D721Med (cell line): ENCODE data around the gene CEBPG.

Experiments used
- DNase-seq: peaks from one replicate; pipeline ENCODE4 v3.0.0; 2011; ENCODE audit warnings: low spot score; ENCODE audit not compliant: insufficient read length
- FAIRE-seq: peaks from 2 replicates; lab custom pipeline; 2011; peaks lifted over from hg19 to GRCh38; lab: Jason Lieb, UNC
- TF ChIP-seq, protein P1 (sequence below): IDR thresholded peaks from 2 replicates; pipeline ENCODE4 v1.5.1; 2012; ENCODE audit warnings: mild to moderate bottlenecking, control low read depth; ENCODE audit not compliant: insufficient read depth; ENCODE audit errors: missing control alignments

CEBPG gene

DNA sequence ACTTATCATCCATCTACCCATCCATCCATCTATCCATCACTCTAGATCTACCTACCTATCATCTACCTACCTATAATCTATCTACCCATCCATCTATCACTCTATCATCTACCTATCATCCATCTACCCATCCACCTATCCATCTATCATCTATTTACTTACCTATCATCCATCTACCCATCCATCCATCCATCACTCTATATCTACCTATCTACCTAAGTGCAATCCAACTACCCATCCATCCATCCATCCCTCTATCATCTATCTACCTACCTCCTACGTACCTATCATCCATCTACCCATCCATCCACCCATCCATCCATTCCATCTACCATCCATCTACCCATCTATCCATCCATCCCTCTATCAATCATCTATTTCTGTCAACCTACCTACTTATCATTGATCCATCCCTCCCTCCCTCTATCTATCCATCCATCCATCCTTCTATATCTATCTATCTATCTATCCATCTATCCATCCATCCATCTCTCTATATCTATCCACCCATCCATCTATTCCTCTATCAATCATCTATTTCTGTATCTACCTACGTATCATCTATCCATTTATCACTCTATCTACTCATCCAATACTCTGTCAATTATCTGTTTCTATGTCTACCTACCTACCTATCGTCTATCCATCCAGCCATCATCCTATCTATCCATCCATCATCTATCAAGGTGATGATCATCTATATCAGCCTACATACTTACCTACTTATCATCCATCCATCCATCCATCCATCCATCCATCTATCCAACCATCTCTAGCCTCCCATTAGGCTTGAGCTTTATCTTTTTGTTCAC is 49.1 kb downstream of the CEBPG start:
- FAIRE-seq (no peak), DNase-seq (no peak)
- TF ChIP-seq, protein P1, sequence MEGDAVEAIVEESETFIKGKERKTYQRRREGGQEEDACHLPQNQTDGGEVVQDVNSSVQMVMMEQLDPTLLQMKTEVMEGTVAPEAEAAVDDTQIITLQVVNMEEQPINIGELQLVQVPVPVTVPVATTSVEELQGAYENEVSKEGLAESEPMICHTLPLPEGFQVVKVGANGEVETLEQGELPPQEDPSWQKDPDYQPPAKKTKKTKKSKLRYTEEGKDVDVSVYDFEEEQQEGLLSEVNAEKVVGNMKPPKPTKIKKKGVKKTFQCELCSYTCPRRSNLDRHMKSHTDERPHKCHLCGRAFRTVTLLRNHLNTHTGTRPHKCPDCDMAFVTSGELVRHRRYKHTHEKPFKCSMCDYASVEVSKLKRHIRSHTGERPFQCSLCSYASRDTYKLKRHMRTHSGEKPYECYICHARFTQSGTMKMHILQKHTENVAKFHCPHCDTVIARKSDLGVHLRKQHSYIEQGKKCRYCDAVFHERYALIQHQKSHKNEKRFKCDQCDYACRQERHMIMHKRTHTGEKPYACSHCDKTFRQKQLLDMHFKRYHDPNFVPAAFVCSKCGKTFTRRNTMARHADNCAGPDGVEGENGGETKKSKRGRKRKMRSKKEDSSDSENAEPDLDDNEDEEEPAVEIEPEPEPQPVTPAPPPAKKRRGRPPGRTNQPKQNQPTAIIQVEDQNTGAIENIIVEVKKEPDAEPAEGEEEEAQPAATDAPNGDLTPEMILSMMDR: no peak

DNA sequence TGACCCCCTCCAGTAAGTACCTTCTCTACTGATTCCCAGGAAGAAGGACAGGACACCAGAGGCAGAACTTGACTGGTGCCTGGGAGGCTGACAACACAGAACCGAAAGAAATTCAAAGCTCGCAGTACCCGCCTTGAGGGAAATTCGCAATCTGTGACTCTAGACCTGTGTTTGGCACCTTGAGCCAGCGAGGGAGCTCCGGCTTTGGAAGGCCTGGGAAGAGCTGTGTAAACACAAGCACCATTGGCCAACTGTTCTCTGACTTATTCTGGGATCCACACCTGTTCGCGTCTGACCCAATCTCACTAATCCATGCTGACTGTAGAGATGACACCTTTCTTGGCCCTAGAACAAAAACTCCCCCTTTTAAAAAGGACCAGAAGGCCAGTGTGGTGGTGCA is 50.7 kb downstream of the CEBPG start:
- TF ChIP-seq, protein P1: no peak
- no peak for FAIRE-seq
- DNase-seq: no peak

DNA sequence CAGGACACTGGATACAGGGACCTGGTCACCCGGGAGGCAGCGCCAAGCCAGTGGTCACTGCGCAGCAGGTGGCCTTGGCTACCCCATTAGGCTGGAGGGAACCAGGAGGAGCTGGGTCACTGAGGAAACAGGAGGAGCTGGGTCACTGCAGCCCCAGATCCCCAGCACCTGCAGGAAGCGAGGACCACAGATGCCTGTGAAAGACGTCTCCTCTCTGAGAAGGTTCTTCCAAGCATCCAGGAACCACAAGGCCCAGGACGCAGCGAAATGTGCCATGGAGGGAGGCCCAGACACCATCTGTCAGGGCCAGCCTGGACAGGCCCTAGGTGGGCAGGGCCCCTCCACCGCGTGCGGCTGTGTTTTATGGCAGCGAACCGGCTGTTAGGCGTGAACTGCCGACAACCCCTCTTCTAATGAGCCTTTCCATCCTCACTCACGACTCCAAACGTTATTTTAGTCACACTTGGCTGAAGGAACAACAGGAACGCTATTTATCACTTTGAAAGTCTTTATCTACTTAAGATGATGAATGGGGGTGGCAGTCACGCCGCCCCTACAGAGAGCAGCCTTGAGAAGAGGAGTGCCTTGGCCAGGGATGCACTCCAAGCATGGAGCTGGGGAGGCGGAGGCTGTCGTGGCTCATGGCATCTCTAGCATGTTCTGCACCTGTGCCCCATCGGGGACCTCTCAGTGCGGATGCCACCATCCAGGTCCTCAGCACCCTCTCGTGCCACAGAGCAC is 53.3 kb downstream of the CEBPG start:
- no peak for DNase-seq
- no peak for FAIRE-seq
- TF ChIP-seq, protein P1: no peak

DNA sequence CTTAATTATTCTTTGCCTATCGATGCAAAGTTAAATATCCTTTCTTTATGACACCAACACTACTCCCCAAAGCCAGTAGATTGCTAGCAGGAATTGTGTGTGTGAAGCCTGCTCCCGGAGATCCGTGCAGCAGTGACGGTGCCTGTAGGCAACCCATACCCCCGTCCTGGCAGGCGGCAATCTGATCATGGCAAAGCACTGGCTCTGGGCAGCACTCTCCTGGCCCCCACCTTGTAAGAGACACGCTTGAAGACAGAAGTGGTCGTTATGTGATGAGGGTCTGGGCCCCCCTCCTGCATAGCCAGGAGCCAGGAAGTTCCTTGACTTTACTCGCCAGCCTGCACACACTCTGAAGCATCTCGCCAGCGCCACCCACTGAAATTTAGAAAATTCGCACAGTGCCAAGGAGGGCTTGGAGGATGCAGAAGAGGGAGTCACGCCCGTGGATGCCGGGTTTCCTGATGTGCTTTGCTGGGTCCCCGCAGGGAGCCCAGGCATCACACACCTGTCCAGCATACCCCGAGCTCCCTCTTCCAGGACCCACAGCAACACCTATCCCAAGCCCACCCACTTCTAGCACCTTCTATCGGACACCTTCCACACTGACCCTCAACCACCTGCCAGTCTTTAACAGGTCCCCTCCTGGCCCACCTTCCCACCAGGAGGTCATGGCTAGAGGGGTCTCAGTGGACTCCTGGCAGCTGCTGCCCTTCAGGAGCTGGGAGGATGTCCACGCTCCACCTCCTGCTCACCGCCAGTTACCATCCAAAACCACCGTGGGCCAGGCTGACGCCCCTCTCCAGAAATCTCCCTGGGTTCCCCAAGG is 54.5 kb downstream of the CEBPG start:
- DNase-seq (no peak), FAIRE-seq (no peak)
- TF ChIP-seq, protein P1: peak; percentile 14

DNA sequence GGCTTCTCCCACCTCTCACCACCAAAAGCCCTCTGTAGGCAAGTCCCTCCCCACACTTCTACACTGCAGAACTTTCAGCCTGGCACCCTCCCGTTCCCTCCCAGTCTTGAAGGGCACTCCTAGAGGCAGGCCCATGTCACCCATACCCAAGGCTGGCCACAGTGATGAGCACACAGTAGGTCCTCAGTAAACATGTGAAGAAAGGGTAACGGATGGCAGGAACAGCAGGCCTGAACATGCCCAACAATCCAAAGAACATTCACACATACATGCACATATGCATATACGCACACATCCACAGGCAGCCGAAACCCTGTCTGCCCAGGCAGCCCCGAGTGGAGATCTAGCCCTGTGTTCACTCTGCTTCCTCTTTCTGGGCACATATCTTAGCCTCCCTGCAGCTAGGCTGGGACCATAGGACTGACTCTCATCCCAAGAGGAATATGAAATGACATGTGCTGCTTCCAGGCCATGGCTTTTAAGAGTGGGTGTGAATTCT is 55.2 kb downstream of the CEBPG start:
- FAIRE-seq (no peak), DNase-seq (no peak)
- TF ChIP-seq, protein P1: no peak

DNA sequence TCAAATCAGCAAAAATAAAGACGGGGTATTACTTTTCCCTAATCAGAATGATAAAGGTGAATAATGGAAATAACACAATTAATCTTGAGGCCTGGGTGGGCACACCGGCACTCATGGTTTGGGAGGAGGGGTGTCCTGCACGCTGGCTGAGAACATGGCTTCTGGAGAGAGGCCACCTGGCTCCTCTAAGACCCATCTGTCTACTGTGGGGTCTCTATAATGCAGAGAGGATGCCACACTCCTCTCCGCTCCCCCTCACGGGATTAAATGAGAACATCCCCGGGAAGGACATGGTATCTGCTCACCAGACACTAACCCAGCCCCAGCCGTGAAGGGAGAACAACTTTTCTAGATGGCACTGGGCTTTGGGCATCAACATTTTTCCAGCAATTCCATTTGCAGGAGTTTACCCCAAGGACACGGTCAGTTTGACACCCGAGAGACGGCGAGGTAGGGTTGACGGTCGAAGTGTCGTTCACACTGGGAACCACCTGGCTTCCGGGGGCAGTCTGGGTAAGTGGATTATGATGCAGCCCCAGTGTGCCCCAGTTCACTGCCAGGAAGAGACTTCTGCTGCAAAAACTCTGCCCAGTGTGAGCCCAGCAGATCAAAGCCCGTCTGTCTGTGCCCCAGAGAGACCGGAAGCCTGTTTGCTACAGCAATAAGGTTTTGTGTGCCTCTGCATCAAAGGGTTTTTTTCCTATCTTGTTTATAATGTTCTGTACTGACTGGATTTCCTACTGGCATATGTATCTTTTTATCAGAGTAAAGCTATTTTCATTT is 56.6 kb downstream of the CEBPG start:
- DNase-seq (no peak), FAIRE-seq (no peak)
- TF ChIP-seq, protein P1: no peak
